AG04450 (cell line): ENCODE results near the gene SPATA25. TPM values are rescaled to one million over a fixed set of nuclear protein-coding genes. Genes with fewer than 3 reads are reported as not detected.

Experiments used
- CTCF ChIA-PET: fragments of 300-600, 350-600 bp; formaldehyde crosslinking; extraction: SDS; loops from one replicate; lab custom pipeline; 2022; ENCODE audit warnings: antibody characterized with exemption, inconsistent platforms; lab: Charles Lee
- POLR2A ChIA-PET: fragments of 350-600 bp; formaldehyde crosslinking; extraction: SDS; loops from one replicate; lab custom pipeline; 2021; ENCODE audit warnings: antibody characterized with exemption, inconsistent platforms; lab: Yijun Ruan, JAX
- DNase-seq: peaks from one replicate; pipeline ENCODE4 v3.0.0-alpha.2; 2011; ENCODE audit warnings: low read depth, low spot score
- H3K27ac ChIP-seq: one replicate; pipeline ENCODE4 v1.5.1; 2012; ENCODE audit warnings: low read depth, low read length, control low read depth
- H3K27me3 ChIP-seq: one replicate; pipeline ENCODE4 v1.6.0; 2012; ENCODE audit warnings: low read length; ENCODE audit not compliant: control insufficient read depth, insufficient read depth
- H3K4me3 ChIP-seq: 2 replicates; pipeline ENCODE4 v1.5.1; 2011; ENCODE audit warnings: mild to moderate bottlenecking, low read depth, low read length, control low read depth
- H3K9me3 ChIP-seq: 2 replicates; pipeline ENCODE4 v1.5.1; 2012; ENCODE audit warnings: low read length; ENCODE audit not compliant: control insufficient read depth, insufficient read depth
- polyA plus RNA-seq: library from polyadenylated mRNA; depleted of rRNA; stranded (reverse); fragments of >200 nt; gene quantifications from 2 replicates; pipeline ENCODE4 v1.2.3, GENCODE V29; 2011
- TF ChIP-seq, protein P1 (sequence below): IDR thresholded peaks from 2 replicates; pipeline ENCODE4 v1.5.1; 2011; ENCODE audit warnings: low read depth, low read length, control low read depth, inconsistent platforms

Gene SPATA25
- polyA plus RNA-seq, 1 experiment = 0.50 TPM

DNA sequence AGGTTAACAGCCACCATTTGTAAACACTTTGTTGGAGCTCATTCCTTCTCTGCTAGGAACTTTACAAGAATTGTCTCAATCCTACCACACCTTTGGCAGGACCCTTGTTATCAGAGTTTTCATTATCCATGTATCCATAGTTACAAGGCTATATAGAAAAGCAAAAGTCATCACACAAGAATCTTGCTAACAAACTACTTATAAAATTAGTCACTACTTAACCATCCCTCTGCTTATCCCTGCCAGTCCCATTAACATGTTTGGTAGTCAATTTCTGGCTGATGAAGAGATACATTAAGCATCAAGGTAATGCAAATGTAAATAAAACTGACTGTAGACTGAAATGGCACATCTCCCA, 19.6 kb downstream of the SPATA25 start:
- Histone ChIP-seq H3K27me3 (no peaks in the 10 kb centered on the region), H3K4me3 (no peak overlapping the region), H3K9me3 (no peaks in the 10 kb centered on the region), H3K27ac (peak overlapping the region; percentile 65)
- DNase-seq = no peak
- TF ChIP-seq, protein P1, sequence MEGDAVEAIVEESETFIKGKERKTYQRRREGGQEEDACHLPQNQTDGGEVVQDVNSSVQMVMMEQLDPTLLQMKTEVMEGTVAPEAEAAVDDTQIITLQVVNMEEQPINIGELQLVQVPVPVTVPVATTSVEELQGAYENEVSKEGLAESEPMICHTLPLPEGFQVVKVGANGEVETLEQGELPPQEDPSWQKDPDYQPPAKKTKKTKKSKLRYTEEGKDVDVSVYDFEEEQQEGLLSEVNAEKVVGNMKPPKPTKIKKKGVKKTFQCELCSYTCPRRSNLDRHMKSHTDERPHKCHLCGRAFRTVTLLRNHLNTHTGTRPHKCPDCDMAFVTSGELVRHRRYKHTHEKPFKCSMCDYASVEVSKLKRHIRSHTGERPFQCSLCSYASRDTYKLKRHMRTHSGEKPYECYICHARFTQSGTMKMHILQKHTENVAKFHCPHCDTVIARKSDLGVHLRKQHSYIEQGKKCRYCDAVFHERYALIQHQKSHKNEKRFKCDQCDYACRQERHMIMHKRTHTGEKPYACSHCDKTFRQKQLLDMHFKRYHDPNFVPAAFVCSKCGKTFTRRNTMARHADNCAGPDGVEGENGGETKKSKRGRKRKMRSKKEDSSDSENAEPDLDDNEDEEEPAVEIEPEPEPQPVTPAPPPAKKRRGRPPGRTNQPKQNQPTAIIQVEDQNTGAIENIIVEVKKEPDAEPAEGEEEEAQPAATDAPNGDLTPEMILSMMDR = no peak
- ChIA-PET CTCF (interaction anchor here (0.7 to 2.1 kb wide), 3 partner anchors 10 to 102 kb away, joined by 3 to 11 read pairs (median 3); no protein-coding TSS in a partner anchor), POLR2A (interaction anchor here (1.1 to 1.7 kb wide), 2 partner anchors 13 to 66 kb away, joined by 4 to 6 read pairs; partner anchors contain the start of genes PCIF1 and ZSWIM1)

DNA sequence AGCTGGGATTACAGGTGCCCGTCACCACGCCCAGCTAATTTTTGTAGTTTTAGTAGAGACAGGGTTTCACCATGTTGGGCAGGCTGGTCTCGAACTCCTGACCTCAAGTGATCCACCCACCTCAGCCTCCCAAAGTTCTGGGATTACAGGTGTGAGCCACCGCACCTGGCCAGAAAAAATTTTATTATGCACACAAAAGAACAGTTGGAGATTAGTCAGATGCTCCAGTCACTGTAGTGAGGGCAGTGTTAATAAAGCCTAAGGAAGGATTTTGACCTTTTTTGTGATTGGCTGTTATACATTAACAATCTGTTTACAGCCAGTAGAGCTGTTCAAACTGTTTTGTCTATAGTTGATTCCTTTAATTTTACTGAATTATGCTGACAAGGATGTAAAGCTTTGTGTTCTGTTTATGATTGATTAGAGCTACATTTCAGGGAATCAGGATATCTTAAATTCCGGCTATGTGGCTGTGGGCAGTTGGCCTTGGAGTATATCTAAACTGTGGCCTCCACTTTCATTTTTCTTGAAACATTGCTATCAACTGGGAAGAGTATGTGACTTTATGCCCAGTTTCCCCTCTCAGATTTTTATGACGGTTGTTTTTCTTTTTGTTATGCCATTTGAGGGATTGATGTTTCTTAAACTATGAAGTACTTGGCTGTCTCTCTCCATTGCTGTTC, 20.1 kb downstream of the SPATA25 start:
- CTCF ChIA-PET = interaction anchor here (0.7 to 2.1 kb wide), 4 partner anchors 9 to 103 kb away, joined by 3 to 11 read pairs (median 3); no protein-coding TSS in a partner anchor
- TF ChIP-seq, protein P1 = no peak
- H3K27ac ChIP-seq = peak overlapping the region; percentile 65
- no peak for DNase-seq
- no peaks in the 10 kb centered on the region for H3K9me3 ChIP-seq
- no peak overlapping the region for H3K4me3 ChIP-seq
- POLR2A ChIA-PET = interaction anchor here (1.1 to 1.7 kb wide), 2 partner anchors 14 to 67 kb away, joined by 4 to 6 read pairs; partner anchors contain the start of genes PCIF1 and ZSWIM1
- H3K27me3 ChIP-seq = no peaks in the 10 kb centered on the region

DNA sequence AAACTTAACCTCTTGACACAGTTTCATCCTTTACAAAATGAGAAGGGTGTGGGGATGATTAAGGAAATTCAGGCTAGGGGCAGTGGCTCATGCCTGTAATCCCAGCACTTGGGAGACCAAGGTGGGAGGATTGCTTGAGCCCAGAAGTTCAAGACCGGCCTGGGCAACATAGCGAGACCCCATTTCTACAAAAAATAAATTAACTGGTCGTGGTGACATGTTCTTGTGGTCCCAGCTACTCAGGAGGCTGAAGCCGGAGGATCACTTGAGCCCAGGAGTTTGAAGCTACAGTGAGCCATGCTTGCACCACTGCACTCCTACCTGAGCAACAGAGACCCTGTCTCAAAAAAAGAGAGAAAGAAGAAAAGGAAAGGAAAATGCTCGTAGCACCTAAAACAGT, 21.0 kb downstream of the SPATA25 start:
- no peak overlapping the region for H3K4me3 ChIP-seq
- CTCF ChIA-PET = interaction anchor here (0.7 to 3.3 kb wide), 4 partner anchors 11 to 215 kb away, joined by 3 to 15 read pairs (median 7); no protein-coding TSS in a partner anchor
- H3K27ac ChIP-seq = no peak overlapping the region
- TF ChIP-seq, protein P1 = no peak
- H3K27me3 ChIP-seq = no peaks in the 10 kb centered on the region
- no peak for DNase-seq
- H3K9me3 ChIP-seq = no peaks in the 10 kb centered on the region
- POLR2A ChIA-PET = no interaction called here

DNA sequence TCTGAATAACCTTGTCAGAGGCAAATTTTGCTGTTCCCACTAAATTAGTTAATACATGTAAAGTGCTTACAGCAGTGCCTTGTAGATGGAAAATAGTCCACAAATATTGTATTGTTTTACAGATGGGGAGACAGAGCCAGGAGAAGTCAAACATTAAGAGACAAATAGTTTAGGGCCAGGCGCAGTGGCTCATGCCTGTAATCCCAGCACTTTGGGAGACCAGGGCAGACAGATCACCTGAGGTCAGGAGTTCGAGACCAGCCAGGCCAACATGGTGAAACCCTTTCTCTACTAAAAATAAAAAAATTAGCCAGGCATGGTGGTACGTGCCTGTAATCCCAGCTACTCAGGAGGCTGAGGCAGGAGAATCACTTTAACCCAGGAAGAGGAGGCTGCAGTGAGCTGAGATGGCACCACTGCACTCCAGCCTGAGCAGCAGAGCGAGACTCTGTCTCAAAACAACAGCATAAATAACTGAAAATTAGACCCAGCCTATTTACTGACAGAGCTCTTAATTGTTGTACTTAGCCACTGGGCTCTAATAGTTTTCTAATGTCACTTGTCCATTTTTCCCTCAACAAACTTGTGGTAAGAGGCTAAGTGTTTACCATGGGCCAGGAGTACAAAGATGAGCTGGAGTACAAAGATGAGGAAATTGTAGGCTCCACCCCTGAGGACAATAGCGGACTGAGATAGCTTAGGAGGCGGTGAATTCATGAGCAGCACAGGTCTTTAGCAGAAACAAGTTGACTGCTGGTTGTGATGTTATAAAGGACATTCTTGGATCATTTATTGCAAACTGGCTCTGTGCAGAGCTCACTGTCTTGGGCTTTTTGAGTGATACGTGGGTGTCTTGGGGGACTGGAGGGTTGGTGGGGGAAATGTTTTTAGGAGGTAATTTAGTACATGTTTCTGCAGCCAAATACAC, 23.6 kb downstream of the SPATA25 start:
- Histone ChIP-seq H3K4me3 (no peak overlapping the region), H3K27me3 (no peaks in the 10 kb centered on the region), H3K27ac (no peak overlapping the region), H3K9me3 (no peaks in the 10 kb centered on the region)
- no peak for DNase-seq
- CTCF ChIA-PET = interaction anchor here (0.6 to 3.3 kb wide), 5 partner anchors 9 to 108 kb away, joined by 3 to 15 read pairs (median 4); partner anchors contain the start of gene ZNF335
- TF ChIP-seq, protein P1 = no peak
- POLR2A ChIA-PET = no interaction called here
